ENCODE results near the gene CIAPIN1. TPM values are rescaled to one million over a fixed set of nuclear protein-coding genes. Genes with fewer than 3 reads are reported as not detected.
"Not testable (repeated sequence)": the region's sequence is repeated elsewhere in the genome, so short reads cannot be mapped to it uniquely, and the experiment has no call there.

CIAPIN1 gene
- total RNA-seq, 1 donor from 2014 or later, result 53.2 TPM

- DNase-seq (ENCODE audit: low spot score), result not testable (repeated sequence)
Observed at GRCh38 chr16:57440551-57440950, 6.6 kb downstream of the CIAPIN1 start.

- not testable (repeated sequence) for DNase-seq (ENCODE audit: low spot score)
Observed at GRCh38 chr16:57439947-57440346, 7.2 kb downstream of the CIAPIN1 start.

- DNase-seq (ENCODE audit: low spot score), result no peak
Observed at GRCh38 chr16:57435838-57436237, 11.3 kb downstream of the CIAPIN1 start.

- no peak for DNase-seq (ENCODE audit: low spot score)
Observed at GRCh38 chr16:57434003-57434402, 13.2 kb downstream of the CIAPIN1 start.

- DNase-seq (ENCODE audit: low spot score), result no peak
Observed at GRCh38 chr16:57432989-57433388, 14.2 kb downstream of the CIAPIN1 start.

- no peak for DNase-seq (ENCODE audit: low spot score)
Observed at GRCh38 chr16:57432505-57432904, 14.7 kb downstream of the CIAPIN1 start.

- DNase-seq (ENCODE audit: low spot score), result no peak
Observed at GRCh38 chr16:57430955-57431354, 16.2 kb downstream of the CIAPIN1 start.

- DNase-seq (ENCODE audit: low spot score), result no peak
Observed at GRCh38 chr16:57427824-57428223, 19.4 kb downstream of the CIAPIN1 start.

GRCh38 chr16:57427307-57427706 lies 19.9 kb downstream of the CIAPIN1 start:
- DNase-seq (ENCODE audit: low spot score), result no peak

- no peak for DNase-seq (ENCODE audit: low spot score)
Observed at GRCh38 chr16:57426356-57426755, 20.8 kb downstream of the CIAPIN1 start.

GRCh38 chr16:57424583-57424982 lies 22.6 kb downstream of the CIAPIN1 start:
- no peak for DNase-seq (ENCODE audit: low spot score)

GRCh38 chr16:57423152-57423551 lies 24.0 kb downstream of the CIAPIN1 start:
- no peak for DNase-seq (ENCODE audit: low spot score)

- DNase-seq (ENCODE audit: low spot score), result peak; percentile 76
Observed at GRCh38 chr16:57422026-57422944, 24.9 kb downstream of the CIAPIN1 start.

GRCh38 chr16:57419506-57419905 lies 27.7 kb downstream of the CIAPIN1 start:
- no peak for DNase-seq (ENCODE audit: low spot score)

GRCh38 chr16:57416084-57416483 lies 31.1 kb downstream of the CIAPIN1 start:
- DNase-seq (ENCODE audit: low spot score), result no peak

- DNase-seq (ENCODE audit: low spot score), result no peak
Observed at GRCh38 chr16:57413733-57414132, 33.5 kb downstream of the CIAPIN1 start.

- no peak for DNase-seq (ENCODE audit: low spot score)
Observed at GRCh38 chr16:57413301-57413730, 33.9 kb downstream of the CIAPIN1 start.

GRCh38 chr16:57412584-57412983 lies 34.6 kb downstream of the CIAPIN1 start:
- no peak for DNase-seq (ENCODE audit: low spot score)

- no peak for DNase-seq (ENCODE audit: low spot score)
Observed at GRCh38 chr16:57411362-57411976, 35.7 kb downstream of the CIAPIN1 start.

GRCh38 chr16:57409870-57410587 lies 37.2 kb downstream of the CIAPIN1 start:
- no peak for DNase-seq (ENCODE audit: low spot score)

GRCh38 chr16:57409065-57409464 lies 38.1 kb downstream of the CIAPIN1 start:
- DNase-seq (ENCODE audit: low spot score), result no peak

Measured in ureter (tissue), 1 donor.